Heart left ventricle (tissue), 13 donors: ENCODE data around the gene STARD9.

Source experiments
- CTCF ChIP-seq, 12 donors: fragments of 200-600 bp; sonication (generic) in 4 of 12; IDR thresholded peaks; one replicate each; pipeline versions ENCODE4 v1.5.0 to v1.8.0; 2018 to 2022; ENCODE audit warnings: antibody characterized with exemption in 12 of 12, mild to moderate bottlenecking in 5 of 12
- POLR2A ChIP-seq, 2 donors: fragments of 450-650 bp; IDR thresholded peaks; one replicate each; pipeline ENCODE4 v1.6.1; 2017; ENCODE audit warnings: antibody characterized with exemption in 2 of 2, mild to moderate bottlenecking in 2 of 2, moderate library complexity in 2 of 2
- donor health status: ischemic (EF 13 %, LVEDD 7.1; RV severe dilation, severe dysfunction).
- donor health status: DM: no; HTN: yes; CAD: no.
- donor health status: DM: no; HTN: no; CAD: no.
- donor health status: ischemic (EF 25% LVEDD 6.9; RV normal size, moderate dysfunction).
- donor health status: ischemic (EF 25% LVEDD 5.7; RV mildly dilated, moderate dysfunction).
- donor health status: ischemic (EF 35%, LVEDD 5.7; RV mildly dilated, moderate dysfunction).
- donor health status: nonischemic (EF 11% LVEDD 7.7; RV severe dilation, severe dysfunction).
- donor health status: DM: yes; HTN: yes; CAD: no.
- donor health status: PGD.
- donor health status: ischemic (EF 29% LVEDD 5.4; RV normal size, mild dysfunction).
- donor health status: nonischemic (EF 23%, LVEDD 6.1; RV moderate dilation, normal function).

- TF ChIP-seq POLR2A (IDR thresholded peaks at IDR 0.05) (no peak), CTCF (IDR thresholded peaks at IDR 0.05) (no peak)
Measured at GRCh38 chr15:42670451-42670850, 95.0 kb downstream of the STARD9 start.
